Uterus (tissue), 2 donors: Measurements from ENCODE around the gene DMD.

ENCODE experiments used
- POLR2A ChIP-seq, 2 donors: fragments of 450-650 bp; IDR thresholded peaks; one replicate each; pipeline ENCODE4 v1.6.1; 2016; ENCODE audit warnings: antibody characterized with exemption in 2 of 2, mild to moderate bottlenecking in 1 of 2, moderate library complexity in 1 of 2
- TF ChIP-seq, protein P1 (sequence below), 4 experiments: fragments of 200-600 bp in 2 of 4; fragments of 450-650 bp in 2 of 4; sonication (generic) in 2 of 4; IDR thresholded peaks; one replicate each; pipeline ENCODE4 v1.5.1; 2016 to 2019; ENCODE audit warnings: antibody characterized with exemption in 4 of 4, mild to moderate bottlenecking in 2 of 4, moderate library complexity in 1 of 4

- TF ChIP-seq, protein P1, sequence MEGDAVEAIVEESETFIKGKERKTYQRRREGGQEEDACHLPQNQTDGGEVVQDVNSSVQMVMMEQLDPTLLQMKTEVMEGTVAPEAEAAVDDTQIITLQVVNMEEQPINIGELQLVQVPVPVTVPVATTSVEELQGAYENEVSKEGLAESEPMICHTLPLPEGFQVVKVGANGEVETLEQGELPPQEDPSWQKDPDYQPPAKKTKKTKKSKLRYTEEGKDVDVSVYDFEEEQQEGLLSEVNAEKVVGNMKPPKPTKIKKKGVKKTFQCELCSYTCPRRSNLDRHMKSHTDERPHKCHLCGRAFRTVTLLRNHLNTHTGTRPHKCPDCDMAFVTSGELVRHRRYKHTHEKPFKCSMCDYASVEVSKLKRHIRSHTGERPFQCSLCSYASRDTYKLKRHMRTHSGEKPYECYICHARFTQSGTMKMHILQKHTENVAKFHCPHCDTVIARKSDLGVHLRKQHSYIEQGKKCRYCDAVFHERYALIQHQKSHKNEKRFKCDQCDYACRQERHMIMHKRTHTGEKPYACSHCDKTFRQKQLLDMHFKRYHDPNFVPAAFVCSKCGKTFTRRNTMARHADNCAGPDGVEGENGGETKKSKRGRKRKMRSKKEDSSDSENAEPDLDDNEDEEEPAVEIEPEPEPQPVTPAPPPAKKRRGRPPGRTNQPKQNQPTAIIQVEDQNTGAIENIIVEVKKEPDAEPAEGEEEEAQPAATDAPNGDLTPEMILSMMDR (IDR thresholded peaks at IDR 0.05), result no peak
- no peak for TF ChIP-seq POLR2A (IDR thresholded peaks at IDR 0.05)
Measured at GRCh38 chrX:31199056-31199839, 2012.1 kb downstream of the DMD start.
